HEK293 (cell line): Measurements from ENCODE around the gene MOSPD3.
"Not testable (repeated sequence)": the region's sequence is repeated elsewhere in the genome, so short reads cannot be mapped to it uniquely, and the experiment has no call there.

ENCODE experiments used
- CTCF ChIA-PET: fragments of 350-600 bp; formaldehyde crosslinking; extraction: SDS; loops from one replicate; lab custom pipeline; 2021; ENCODE audit warnings: antibody characterized with exemption; lab: Yijun Ruan, JAX
- POLR2A ChIA-PET: fragments of 300-600 bp; formaldehyde crosslinking; extraction: SDS; loops from one replicate; lab custom pipeline; 2020; ENCODE audit warnings: antibody characterized with exemption, inconsistent platforms; lab: Yijun Ruan, JAX
- H3K27ac ChIP-seq: fragments of 200-500 bp; sonication (Bioruptor generic); 2 replicates; pipeline ENCODE4 v1.5.1; 2014; ENCODE audit warnings: low read depth, low read length, control low read depth, inconsistent platforms; ENCODE audit errors: extremely low read depth
- H3K36me3 ChIP-seq, 2 experiments: fragments of 200-500 bp in 1 of 2; sonication (Bioruptor generic) in 1 of 2; 1 replicate in 1 of 2; 2 replicates in 1 of 2; pipeline ENCODE4 v1.5.1; 2014 to 2017; ENCODE audit warnings: inconsistent platforms in 2 of 2, low read length in 2 of 2; ENCODE audit not compliant: control insufficient read depth in 2 of 2, insufficient read depth in 1 of 2
- H3K4me1 ChIP-seq: fragments of 200-500 bp; sonication (Bioruptor generic); 2 replicates; pipeline ENCODE4 v1.5.1; 2014; ENCODE audit warnings: mild to moderate bottlenecking, low read length, inconsistent platforms; ENCODE audit not compliant: control insufficient read depth, insufficient read depth
- H3K4me3 ChIP-seq: 2 replicates; pipeline ENCODE4 v1.5.1; 2011; ENCODE audit warnings: low read depth, mild to moderate bottlenecking, control low read depth, low read length, moderate library complexity
- H3K9me3 ChIP-seq: fragments of 200-500 bp; sonication (Bioruptor generic); 2 replicates; pipeline ENCODE4 v1.5.1; 2014; ENCODE audit warnings: low read depth, low read length, inconsistent platforms; ENCODE audit not compliant: control insufficient read depth, insufficient read depth
- GLIS1 ChIP-seq: fragments of 450-650 bp; formaldehyde crosslinking; IDR thresholded peaks from 2 replicates; pipeline ENCODE4 v1.5.1; 2016; ENCODE audit warnings: missing biosample characterization, missing genetic modification characterization
- KLF1 ChIP-seq: fragments of 450-650 bp; formaldehyde crosslinking; IDR thresholded peaks from 2 replicates; pipeline ENCODE4 v1.5.1; 2016; ENCODE audit warnings: missing biosample characterization, missing genetic modification characterization
- OSR2 ChIP-seq: fragments of 450-650 bp; formaldehyde crosslinking; IDR thresholded peaks from 2 replicates; pipeline ENCODE4 v1.5.1; 2016; ENCODE audit warnings: missing biosample characterization, missing genetic modification characterization
- PRDM1 ChIP-seq: fragments of 450-650 bp; formaldehyde crosslinking; IDR thresholded peaks from 2 replicates; pipeline ENCODE4; 2016; ENCODE audit warnings: missing biosample characterization, missing genetic modification characterization
- PRDM10 ChIP-seq: fragments of 450-650 bp; formaldehyde crosslinking; IDR thresholded peaks from 2 replicates; pipeline ENCODE4 v1.5.1; 2016; ENCODE audit warnings: missing biosample characterization, missing genetic modification characterization
- SP2 ChIP-seq: fragments of 450-650 bp; formaldehyde crosslinking; IDR thresholded peaks from 2 replicates; pipeline ENCODE4 v1.5.1; 2016; ENCODE audit warnings: missing biosample characterization, missing genetic modification characterization
- SP3 ChIP-seq: fragments of 450-650 bp; formaldehyde crosslinking; IDR thresholded peaks from 2 replicates; pipeline ENCODE4 v1.5.1; 2016; ENCODE audit warnings: missing biosample characterization, missing genetic modification characterization
- ZEB2 ChIP-seq: fragments of 450-650 bp; formaldehyde crosslinking; IDR thresholded peaks from 2 replicates; pipeline ENCODE4 v1.5.1; 2016; ENCODE audit warnings: missing biosample characterization, missing genetic modification characterization
- ZFP37 ChIP-seq: fragments of 450-650 bp; formaldehyde crosslinking; IDR thresholded peaks from 2 replicates; pipeline ENCODE4 v1.5.1; 2016; ENCODE audit warnings: missing biosample characterization, missing genetic modification characterization
- ZNF19 ChIP-seq: fragments of 450-650 bp; formaldehyde crosslinking; IDR thresholded peaks from 2 replicates; pipeline ENCODE4; 2016; ENCODE audit warnings: missing biosample characterization, missing genetic modification characterization, low read depth
- ZNF473 ChIP-seq: fragments of 450-650 bp; formaldehyde crosslinking; IDR thresholded peaks from 2 replicates; pipeline ENCODE4 v1.5.1; 2017; ENCODE audit warnings: missing biosample characterization, missing genetic modification characterization
- ZNF518A ChIP-seq: fragments of 450-650 bp; formaldehyde crosslinking; conservative IDR thresholded peaks from 2 replicates; pipeline ENCODE4 v1.5.1; 2016; ENCODE audit warnings: low read depth, missing biosample characterization, missing genetic modification characterization
- ZNF610 ChIP-seq: fragments of 450-650 bp; formaldehyde crosslinking; IDR thresholded peaks from 2 replicates; pipeline ENCODE4 v1.5.1; 2016; ENCODE audit warnings: missing biosample characterization, missing genetic modification characterization, borderline replicate concordance
- ZSCAN5A ChIP-seq: fragments of 450-650 bp; formaldehyde crosslinking; IDR thresholded peaks from 2 replicates; pipeline ENCODE4 v1.5.1; 2016; ENCODE audit warnings: missing biosample characterization, missing genetic modification characterization

Gene MOSPD3

GRCh38 chr7:100655908-100656674, 43.8 kb downstream of the MOSPD3 start, which contains the start of gene ACTL6B (continued):
- no peak for TF ChIP-seq ZNF518A (tag by site-specific recombination)
- no peak for TF ChIP-seq ZSCAN5A (tag by site-specific recombination)
- no peak for TF ChIP-seq ZFP37 (tag by site-specific recombination)
- TF ChIP-seq PRDM1: no peak
- peak; percentile 30; the same call in 1 of the 2 replicates for TF ChIP-seq GLIS1 (tag by site-specific recombination)
- no peak for TF ChIP-seq OSR2 (tag by site-specific recombination)
- peak; percentile 91 for TF ChIP-seq SP2 (tag by site-specific recombination)
- no peak for TF ChIP-seq ZNF610
- TF ChIP-seq ZNF473 (tag by site-specific recombination): no peak
- TF ChIP-seq ZNF19 (tag by site-specific recombination): no peak
- TF ChIP-seq SP3 (tag by site-specific recombination): peak; percentile 68
- TF ChIP-seq ZEB2 (tag by site-specific recombination): 0 out of 2 replicates have a peak, but pooled peaks have one; percentile 54

GRCh38 chr7:100662194-100662776, 49.9 kb downstream of the MOSPD3 start:
- CTCF ChIA-PET: interaction anchor here (1.6 kb wide), 1 partner anchor 102 kb away, joined by 3 read pairs; no protein-coding TSS in a partner anchor
- H3K9me3 ChIP-seq, H3K27ac ChIP-seq, H3K36me3 ChIP-seq, H3K4me3 ChIP-seq, H3K4me1 ChIP-seq: not testable (repeated sequence)
- POLR2A ChIA-PET: interaction anchor here (0.6 to 1.1 kb wide), 3 partner anchors 14 to 608 kb away, joined by 3 to 4 read pairs (median 4); partner anchors contain the start of genes FBXO24 and LRCH4
- TF ChIP-seq KLF1 (0 out of 2 replicates have a peak, but pooled peaks have one; percentile 16), PRDM10 (tag by site-specific recombination) (peak; percentile 59)
- TF ChIP-seq, all 188 proteins: peak for 2; not testable (repeated sequence) for 186
